ENCODE measurements around the gene CIAPIN1.

Gene CIAPIN1

GRCh38 chr16:57394444-57394843 lies 52.7 kb downstream of the CIAPIN1 start:
- no peak for DNase-seq
- no peak overlapping the region for H3K4ac ChIP-seq (ENCODE audit: low read depth, low read length)

DNA sequence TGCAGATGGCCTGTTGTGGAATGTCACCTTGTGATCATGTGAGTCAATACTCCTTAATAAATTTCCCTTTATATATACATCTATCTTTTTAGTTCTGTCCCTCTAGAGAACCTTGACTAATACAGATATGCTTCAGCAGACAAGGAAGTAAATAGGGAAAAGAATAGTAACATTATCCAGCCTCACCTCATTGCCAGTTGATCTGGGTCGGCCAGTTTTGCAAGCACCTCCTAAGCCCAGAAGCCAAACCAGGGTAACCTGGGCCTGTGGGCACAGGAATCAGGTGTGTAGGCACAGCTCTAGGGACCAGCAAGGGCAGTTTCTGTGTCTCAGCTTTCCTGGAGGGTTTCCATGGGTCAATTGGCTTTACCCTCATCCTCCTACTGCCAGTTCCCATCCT lies 54.5 kb downstream of the CIAPIN1 start:
- H3K56ac ChIP-seq (ENCODE audit: low read length): no peak overlapping the region
- no peak overlapping the region for H2BK5ac ChIP-seq (ENCODE audit: low read length)
- no peak overlapping the region for H3K9ac ChIP-seq (ENCODE audit: low read length)
- H2BK15ac ChIP-seq (replicated peaks; ENCODE audit: low read depth): no peak overlapping the region
- H3K4ac ChIP-seq (ENCODE audit: low read depth, low read length): no peak overlapping the region
- H3K4me1 ChIP-seq (ENCODE audit: control insufficient read depth, low read depth, low read length): no peaks in the 10 kb centered on the region
- DNase-seq: no peak
- no peak overlapping the region for H4K8ac ChIP-seq (ENCODE audit: low read depth, low read length)
- H3K36me3 ChIP-seq (ENCODE audit: control insufficient read depth, insufficient read depth, low read length): no peaks in the 10 kb centered on the region
- H3K79me1 ChIP-seq (ENCODE audit: low read length): no peaks in the 10 kb centered on the region
- H2AK5ac ChIP-seq (ENCODE audit: low read length): no peak overlapping the region
- H2BK120ac ChIP-seq (ENCODE audit: low read depth, low read length): no peak overlapping the region
- H3K79me2 ChIP-seq (ENCODE audit: control insufficient read depth, insufficient read depth, low read length): no peaks in the 10 kb centered on the region
- H3K18ac ChIP-seq (ENCODE audit: low read length): no peak overlapping the region
- no peak overlapping the region for H3K27ac ChIP-seq (ENCODE audit: low read depth, low read length)
- no CpG with 5 or more reads among the region's 1 CpG for WGBS (ENCODE audit: extremely low coverage, insufficient coverage, low lambda C conversion rate)
- H3K4me2 ChIP-seq (ENCODE audit: low read length): no peak overlapping the region
- H3K23ac ChIP-seq (ENCODE audit: low read length): no peak overlapping the region
- H3K4me3 ChIP-seq (ENCODE audit: low read length): no peak overlapping the region
- no peaks in the 10 kb centered on the region for H3K27me3 ChIP-seq (ENCODE audit: insufficient read depth, low read length, poor library complexity)
- H4K5ac ChIP-seq (ENCODE audit: low read length): no peak overlapping the region

More at GRCh38 chr16:57394444-57394843, 52.7 kb downstream of the CIAPIN1 start:
- H3K36me3 ChIP-seq (ENCODE audit: control insufficient read depth, insufficient read depth, low read length): no peaks in the 10 kb centered on the region
- H3K79me2 ChIP-seq (ENCODE audit: control insufficient read depth, insufficient read depth, low read length): no peaks in the 10 kb centered on the region
- H2BK120ac ChIP-seq (ENCODE audit: low read depth, low read length): no peak overlapping the region
- H3K4me3 ChIP-seq (ENCODE audit: low read length): no peak overlapping the region
- H4K8ac ChIP-seq (ENCODE audit: low read depth, low read length): no peak overlapping the region
- H3K27me3 ChIP-seq (ENCODE audit: insufficient read depth, low read length, poor library complexity): no peaks in the 10 kb centered on the region
- no peak overlapping the region for H3K9ac ChIP-seq (ENCODE audit: low read length)
- H3K56ac ChIP-seq (ENCODE audit: low read length): no peak overlapping the region
- H4K5ac ChIP-seq (ENCODE audit: low read length): no peak overlapping the region
- H3K79me1 ChIP-seq (ENCODE audit: low read length): no peaks in the 10 kb centered on the region
- no peak overlapping the region for H3K27ac ChIP-seq (ENCODE audit: low read depth, low read length)
- no peak overlapping the region for H2AK5ac ChIP-seq (ENCODE audit: low read length)
- no peaks in the 10 kb centered on the region for H3K4me1 ChIP-seq (ENCODE audit: control insufficient read depth, low read depth, low read length)
- no peak overlapping the region for H3K4me2 ChIP-seq (ENCODE audit: low read length)
- H2BK15ac ChIP-seq (replicated peaks; ENCODE audit: low read depth): no peak overlapping the region
- H2BK5ac ChIP-seq (ENCODE audit: low read length): no peak overlapping the region
- H3K23ac ChIP-seq (ENCODE audit: low read length): no peak overlapping the region
- H3K18ac ChIP-seq (ENCODE audit: low read length): no peak overlapping the region
- no CpG with 5 or more reads among the region's 7 CpGs for WGBS (ENCODE audit: extremely low coverage, insufficient coverage, low lambda C conversion rate)

DNA sequence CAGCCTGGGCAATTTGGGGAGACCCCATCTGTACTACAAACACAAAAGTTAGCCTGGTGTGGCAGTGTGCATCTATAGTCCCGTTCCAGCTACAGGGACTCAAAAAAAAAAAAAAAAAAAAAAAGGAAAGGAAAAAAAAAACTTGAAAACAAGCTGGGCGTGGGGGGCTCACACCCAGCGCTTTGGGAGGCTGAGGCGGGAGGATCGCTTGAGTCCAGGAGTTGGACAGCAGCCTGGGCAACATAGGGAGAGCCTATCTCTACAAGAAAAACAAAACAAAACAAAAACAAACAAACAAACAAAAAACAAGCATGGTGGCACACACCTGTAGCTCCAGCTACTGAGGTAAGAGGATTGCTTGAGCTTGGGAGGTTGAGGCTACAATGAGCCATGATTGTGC lies 55.5 kb downstream of the CIAPIN1 start:
- H4K8ac ChIP-seq (ENCODE audit: low read depth, low read length): no peak overlapping the region
- H3K79me2 ChIP-seq (ENCODE audit: control insufficient read depth, insufficient read depth, low read length): no peaks in the 10 kb centered on the region
- no peak overlapping the region for H2BK5ac ChIP-seq (ENCODE audit: low read length)
- H2AK5ac ChIP-seq (ENCODE audit: low read length): no peak overlapping the region
- no peaks in the 10 kb centered on the region for H3K36me3 ChIP-seq (ENCODE audit: control insufficient read depth, insufficient read depth, low read length)
- DNase-seq: no peak
- H3K4ac ChIP-seq (ENCODE audit: low read depth, low read length): no peak overlapping the region
- no peak overlapping the region for H3K4me3 ChIP-seq (ENCODE audit: low read length)
- no CpG with 5 or more reads among the region's 5 CpGs for WGBS (ENCODE audit: extremely low coverage, insufficient coverage, low lambda C conversion rate)
- H2BK120ac ChIP-seq (ENCODE audit: low read depth, low read length): no peak overlapping the region
- no peak overlapping the region for H3K9ac ChIP-seq (ENCODE audit: low read length)
- no peaks in the 10 kb centered on the region for H3K79me1 ChIP-seq (ENCODE audit: low read length)
- H3K18ac ChIP-seq (ENCODE audit: low read length): no peak overlapping the region
- no peak overlapping the region for H3K23ac ChIP-seq (ENCODE audit: low read length)
- no peak overlapping the region for H2BK15ac ChIP-seq (replicated peaks; ENCODE audit: low read depth)
- H3K4me2 ChIP-seq (ENCODE audit: low read length): no peak overlapping the region
- H3K56ac ChIP-seq (ENCODE audit: low read length): no peak overlapping the region
- H3K27me3 ChIP-seq (ENCODE audit: insufficient read depth, low read length, poor library complexity): no peaks in the 10 kb centered on the region
- H3K4me1 ChIP-seq (ENCODE audit: control insufficient read depth, low read depth, low read length): no peaks in the 10 kb centered on the region
- H4K5ac ChIP-seq (ENCODE audit: low read length): no peak overlapping the region
- no peak overlapping the region for H3K27ac ChIP-seq (ENCODE audit: low read depth, low read length)

- no peak overlapping the region for H3K9ac ChIP-seq (ENCODE audit: low read length)
- H3K4me3 ChIP-seq (ENCODE audit: low read length): no peak overlapping the region
- no peak overlapping the region for H4K5ac ChIP-seq (ENCODE audit: low read length)
- H3K4ac ChIP-seq (ENCODE audit: low read depth, low read length): no peak overlapping the region
- H2BK5ac ChIP-seq (ENCODE audit: low read length): no peak overlapping the region
- no peak overlapping the region for H3K18ac ChIP-seq (ENCODE audit: low read length)
- no peak overlapping the region for H3K4me2 ChIP-seq (ENCODE audit: low read length)
- H3K27me3 ChIP-seq (ENCODE audit: insufficient read depth, low read length, poor library complexity): no peaks in the 10 kb centered on the region
- H4K8ac ChIP-seq (ENCODE audit: low read depth, low read length): no peak overlapping the region
- no peak overlapping the region for H3K27ac ChIP-seq (ENCODE audit: low read depth, low read length)
- H2BK120ac ChIP-seq (ENCODE audit: low read depth, low read length): no peak overlapping the region
- no peak overlapping the region for H2BK15ac ChIP-seq (replicated peaks; ENCODE audit: low read depth)
- H2AK5ac ChIP-seq (ENCODE audit: low read length): no peak overlapping the region
- WGBS (ENCODE audit: extremely low coverage, insufficient coverage, low lambda C conversion rate): no CpG with 5 or more reads among the region's 4 CpGs
- H3K23ac ChIP-seq (ENCODE audit: low read length): no peak overlapping the region
- H3K79me2 ChIP-seq (ENCODE audit: control insufficient read depth, insufficient read depth, low read length): no peaks in the 10 kb centered on the region
- H3K4me1 ChIP-seq (ENCODE audit: control insufficient read depth, low read depth, low read length): no peaks in the 10 kb centered on the region
- no peaks in the 10 kb centered on the region for H3K36me3 ChIP-seq (ENCODE audit: control insufficient read depth, insufficient read depth, low read length)
- no peak overlapping the region for H3K56ac ChIP-seq (ENCODE audit: low read length)
- no peaks in the 10 kb centered on the region for H3K79me1 ChIP-seq (ENCODE audit: low read length)
- no peak for DNase-seq
Measured at GRCh38 chr16:57391300-57391699, 55.9 kb downstream of the CIAPIN1 start.

- Histone ChIP-seq H3K27me3 (ENCODE audit: insufficient read depth, low read length, poor library complexity) (no peaks in the 10 kb centered on the region), H4K8ac (ENCODE audit: low read depth, low read length) (no peak overlapping the region), H2AK5ac (ENCODE audit: low read length) (no peak overlapping the region), H3K56ac (ENCODE audit: low read length) (no peak overlapping the region), H3K79me1 (ENCODE audit: low read length) (no peaks in the 10 kb centered on the region), H2BK15ac (replicated peaks; ENCODE audit: low read depth) (no peak overlapping the region), H3K27ac (ENCODE audit: low read depth, low read length) (no peak overlapping the region), H2BK120ac (ENCODE audit: low read depth, low read length) (no peak overlapping the region), H3K4me1 (ENCODE audit: control insufficient read depth, low read depth, low read length) (no peaks in the 10 kb centered on the region), H3K36me3 (ENCODE audit: control insufficient read depth, insufficient read depth, low read length) (no peaks in the 10 kb centered on the region), H3K9ac (ENCODE audit: low read length) (no peak overlapping the region), H3K79me2 (ENCODE audit: control insufficient read depth, insufficient read depth, low read length) (no peaks in the 10 kb centered on the region), H3K4me2 (ENCODE audit: low read length) (no peak overlapping the region), H3K4ac (ENCODE audit: low read depth, low read length) (no peak overlapping the region), H4K5ac (ENCODE audit: low read length) (no peak overlapping the region), H2BK5ac (ENCODE audit: low read length) (no peak overlapping the region), H3K4me3 (ENCODE audit: low read length) (no peak overlapping the region), H3K18ac (ENCODE audit: low read length) (no peak overlapping the region), H3K23ac (ENCODE audit: low read length) (no peak overlapping the region)
- no peak for DNase-seq
- no CpG with 5 or more reads among the region's 5 CpGs for WGBS (ENCODE audit: extremely low coverage, insufficient coverage, low lambda C conversion rate)
Measured at GRCh38 chr16:57390636-57391295, 56.4 kb downstream of the CIAPIN1 start.

- Histone ChIP-seq H2AK5ac (ENCODE audit: low read length) (no peak overlapping the region), H3K79me1 (ENCODE audit: low read length) (no peaks in the 10 kb centered on the region), H3K23ac (ENCODE audit: low read length) (no peak overlapping the region), H3K4ac (ENCODE audit: low read depth, low read length) (no peak overlapping the region), H2BK5ac (ENCODE audit: low read length) (no peak overlapping the region), H3K4me3 (ENCODE audit: low read length) (no peak overlapping the region), H3K56ac (ENCODE audit: low read length) (no peak overlapping the region), H3K4me2 (ENCODE audit: low read length) (no peak overlapping the region), H3K36me3 (ENCODE audit: control insufficient read depth, insufficient read depth, low read length) (no peaks in the 10 kb centered on the region), H3K18ac (ENCODE audit: low read length) (no peak overlapping the region), H3K27ac (ENCODE audit: low read depth, low read length) (no peak overlapping the region), H3K4me1 (ENCODE audit: control insufficient read depth, low read depth, low read length) (no peaks in the 10 kb centered on the region), H3K9ac (ENCODE audit: low read length) (no peak overlapping the region), H4K5ac (ENCODE audit: low read length) (no peak overlapping the region), H3K27me3 (ENCODE audit: insufficient read depth, low read length, poor library complexity) (no peaks in the 10 kb centered on the region), H4K8ac (ENCODE audit: low read depth, low read length) (no peak overlapping the region), H2BK120ac (ENCODE audit: low read depth, low read length) (no peak overlapping the region), H2BK15ac (replicated peaks; ENCODE audit: low read depth) (no peak overlapping the region), H3K79me2 (ENCODE audit: control insufficient read depth, insufficient read depth, low read length) (no peaks in the 10 kb centered on the region)
- no CpG with 5 or more reads among the region's 3 CpGs for WGBS (ENCODE audit: extremely low coverage, insufficient coverage, low lambda C conversion rate)
- DNase-seq: no peak
Measured at GRCh38 chr16:57389087-57389468, 58.1 kb downstream of the CIAPIN1 start.
